WI38 (cell line): Measurements from ENCODE around the gene HPDL.

Experiments used
- H3K4me3 ChIP-seq: 2 replicates; pipeline ENCODE4 v1.5.1; 2011; ENCODE audit warnings: low read depth, mild to moderate bottlenecking, control low read depth, low read length
- CTCF ChIP-seq: IDR thresholded peaks from 2 replicates; pipeline ENCODE4 v1.5.1; 2012; ENCODE audit warnings: low read depth, mild to moderate bottlenecking, control low read depth, low read length

HPDL gene

DNA sequence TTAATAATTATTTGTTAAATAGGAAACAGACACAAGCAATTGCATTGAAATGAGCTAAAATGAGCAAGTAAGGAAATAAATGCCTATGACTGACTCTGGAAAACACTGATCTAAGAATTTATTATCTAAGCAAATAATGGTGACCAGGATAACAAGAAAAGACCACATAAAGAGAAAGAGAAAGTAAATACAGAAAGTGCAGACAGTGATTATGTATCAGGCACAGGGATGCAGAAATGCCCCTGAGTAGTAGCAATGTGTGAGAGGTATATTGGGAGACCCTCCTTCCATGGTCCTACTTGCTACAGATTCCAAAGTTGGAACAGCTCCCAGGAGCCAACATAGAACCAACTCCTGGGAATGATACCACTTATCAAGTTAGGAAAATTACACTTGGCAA lies 46.9 kb downstream of the HPDL start:
- no peak overlapping the region for H3K4me3 ChIP-seq
- no peak for TF ChIP-seq CTCF

- TF ChIP-seq CTCF = no peak
- no peak overlapping the region for H3K4me3 ChIP-seq
Measured at GRCh38 chr1:45375104-45376090, 48.7 kb downstream of the HPDL start.

DNA sequence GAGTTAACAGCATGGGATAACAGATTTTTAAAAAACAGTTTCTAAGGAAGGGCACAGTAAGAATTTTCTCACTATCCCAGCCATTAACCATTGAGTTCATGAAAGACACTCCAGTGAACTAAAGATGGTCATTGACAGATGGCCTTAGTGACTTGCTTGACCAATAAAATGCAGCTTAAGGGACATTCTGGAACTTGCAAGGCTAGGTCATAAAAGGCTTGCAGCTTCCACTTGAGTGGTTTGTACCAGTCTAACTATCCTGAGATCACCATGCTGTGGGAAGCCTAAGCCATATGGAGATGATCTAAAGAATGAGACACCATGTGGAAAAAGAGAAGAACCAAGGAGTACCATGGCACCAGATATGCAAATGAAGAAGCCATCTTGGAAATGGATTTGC lies 51.5 kb downstream of the HPDL start:
- no peak for TF ChIP-seq CTCF
- no peak overlapping the region for H3K4me3 ChIP-seq
